Gastrocnemius medialis (tissue), 4 donors: Measurements from ENCODE around the gene UNC13D. TPM values are rescaled to one million over a fixed set of nuclear protein-coding genes. Genes with fewer than 3 reads are reported as not detected.

Experiments used
- ATAC-seq, 2 donors: fragments of 150-250 bp; one replicate each; pipeline ENCODE4 v1.9.1; 2016
- DNase-seq, 2 donors: peaks; one replicate each; pipeline ENCODE4 v3.0.0-alpha.2; 2019
- H3K27ac ChIP-seq, 4 donors: fragments of 200-600 bp; sonication (generic); 1 replicate in 1 of 4; 2 replicates in 3 of 4; pipeline ENCODE4 v1.5.1; 2016 to 2018; ENCODE audit warnings: mild to moderate bottlenecking in 2 of 4, moderate library complexity in 1 of 4
- H3K27me3 ChIP-seq, 3 donors: fragments of 200-600 bp; sonication (generic) in 2 of 3; 1 replicate in 1 of 3; 2 replicates in 2 of 3; pipeline versions ENCODE4 v1.5.1 to v1.6.0; 2016 to 2019; ENCODE audit warnings: mild to moderate bottlenecking in 1 of 3, moderate library complexity in 1 of 3
- H3K36me3 ChIP-seq, 2 donors: fragments of 200-600 bp; sonication (generic) in 1 of 2; one replicate each; pipeline ENCODE4 v1.5.1; 2017 to 2018
- H3K4me1 ChIP-seq, 2 donors: fragments of 200-600 bp; sonication (generic) in 1 of 2; one replicate each; pipeline ENCODE4 v1.5.1; 2016 to 2017; ENCODE audit warnings: mild to moderate bottlenecking in 2 of 2
- H3K4me3 ChIP-seq, 4 donors: fragments of 200-600 bp; sonication (generic) in 3 of 4; 1 replicate in 1 of 4; 2 replicates in 3 of 4; pipeline ENCODE4 v1.5.1; 2016 to 2019; ENCODE audit warnings: mild to moderate bottlenecking in 2 of 4
- H3K9me3 ChIP-seq, 3 donors: fragments of 200-600 bp; sonication (generic) in 2 of 3; 1 replicate in 1 of 3; 2 replicates in 2 of 3; pipeline ENCODE4 v1.5.1; 2016 to 2019
- CTCF ChIP-seq, 5 experiments: fragments of 450-650 bp in 3 of 5; fragments of 200-600 bp in 2 of 5; sonication (generic) in 2 of 5; IDR thresholded peaks in 4 of 5; conservative IDR thresholded peaks in 1 of 5; 1 replicate in 4 of 5; 2 replicates in 1 of 5; pipeline ENCODE4 v1.5.1; 2016 to 2019; ENCODE audit warnings: antibody characterized with exemption in 5 of 5, mild to moderate bottlenecking in 3 of 5, moderate library complexity in 3 of 5
- POLR2A ChIP-seq, 2 donors: fragments of 450-650 bp; IDR thresholded peaks; one replicate each; pipeline ENCODE4 v1.6.1; 2017; ENCODE audit warnings: antibody characterized with exemption in 2 of 2, mild to moderate bottlenecking in 2 of 2, moderate library complexity in 2 of 2
- in situ Hi-C, 4 donors: fragments of 200-750 bp; cut with MboI; loops; one replicate each; pipeline versions ENCODE4 v1.15.0 to v1.8.0; 2017; ENCODE audit warnings: low sequenced_read_pairs in 4 of 4
- intact Hi-C: fragments of 100-400 bp; cut with DNase I; formaldehyde crosslinking; loops from one replicate; pipeline ENCODE4 v1.15.1; 2023; ENCODE audit warnings: low total_unique reads
- total RNA-seq, 4 donors: library from RNA; depleted of rRNA; stranded (reverse); fragments of >200 nt; gene quantifications; one replicate each; pipeline versions ENCODE4 v1.1.0 to v1.2.3, GENCODE V29; 2016

The UNC13D gene
- total RNA-seq, 4 donors from 2014 or later = 1.3 to 9.4 (median 4.6) TPM

DNA sequence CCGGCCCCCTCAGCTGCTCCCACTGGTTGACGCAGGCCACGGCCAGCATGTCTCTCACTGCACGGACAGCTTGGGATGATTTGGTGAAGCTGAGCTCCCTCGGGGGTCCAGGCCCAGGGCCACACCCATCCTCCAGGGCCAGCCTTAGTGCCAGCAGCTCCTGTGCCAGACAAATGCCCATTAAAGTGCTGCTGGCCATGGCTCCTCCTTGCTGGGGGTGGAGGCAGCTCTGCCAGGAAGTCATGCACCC is 31.7 kb upstream of the UNC13D start:
- intact Hi-C loops = no loop called here
- Histone ChIP-seq H3K4me3 (peak overlapping the region in 3 of 4 donors; percentile 56 to 71 (median 69)), H3K27me3 (no peaks in the 10 kb centered on the region), H3K36me3 (no peaks in the 10 kb centered on the region), H3K9me3 (no peaks in the 10 kb centered on the region), H3K4me1 (peaks cover 43 to 44% of the 10 kb centered on the region in 2 donors), H3K27ac (peak overlapping the region; percentile 79 to 92 (median 86))
- DNase-seq (no peak), ATAC-seq (no peak)
- TF ChIP-seq CTCF (IDR thresholded peaks at IDR 0.05 in 4 of 5, conservative IDR thresholded peaks at IDR 0.05 in 1 of 5) = no peak
- TF ChIP-seq POLR2A (IDR thresholded peaks at IDR 0.05) = no peak
- in situ Hi-C loops = loop anchor here in 1 of 4 donors (25.0 kb wide), 1 partner anchor 114 kb away; the partner anchor contains the start of gene GALK1

GRCh38 chr17:75875182-75875939 is 31.2 kb upstream of the UNC13D start:
- Histone ChIP-seq H3K9me3 (no peaks in the 10 kb centered on the region), H3K27me3 (no peaks in the 10 kb centered on the region), H3K27ac (peak overlapping the region; percentile 79 to 92 (median 86)), H3K4me3 (peak overlapping the region in 2 of 4 donors; percentile 56 to 71), H3K36me3 (no peaks in the 10 kb centered on the region), H3K4me1 (peaks cover 43 to 44% of the 10 kb centered on the region in 2 donors)
- DNase-seq (no peak), ATAC-seq (no peak)
- intact Hi-C loops (no loop called here), in situ Hi-C loops (loop anchor here in 1 of 4 donors (25.0 kb wide), 1 partner anchor 113 kb away; the partner anchor contains the start of gene GALK1)
- no peak for TF ChIP-seq CTCF (IDR thresholded peaks at IDR 0.05 in 4 of 5, conservative IDR thresholded peaks at IDR 0.05 in 1 of 5)
- no peak for TF ChIP-seq POLR2A (IDR thresholded peaks at IDR 0.05)

DNA sequence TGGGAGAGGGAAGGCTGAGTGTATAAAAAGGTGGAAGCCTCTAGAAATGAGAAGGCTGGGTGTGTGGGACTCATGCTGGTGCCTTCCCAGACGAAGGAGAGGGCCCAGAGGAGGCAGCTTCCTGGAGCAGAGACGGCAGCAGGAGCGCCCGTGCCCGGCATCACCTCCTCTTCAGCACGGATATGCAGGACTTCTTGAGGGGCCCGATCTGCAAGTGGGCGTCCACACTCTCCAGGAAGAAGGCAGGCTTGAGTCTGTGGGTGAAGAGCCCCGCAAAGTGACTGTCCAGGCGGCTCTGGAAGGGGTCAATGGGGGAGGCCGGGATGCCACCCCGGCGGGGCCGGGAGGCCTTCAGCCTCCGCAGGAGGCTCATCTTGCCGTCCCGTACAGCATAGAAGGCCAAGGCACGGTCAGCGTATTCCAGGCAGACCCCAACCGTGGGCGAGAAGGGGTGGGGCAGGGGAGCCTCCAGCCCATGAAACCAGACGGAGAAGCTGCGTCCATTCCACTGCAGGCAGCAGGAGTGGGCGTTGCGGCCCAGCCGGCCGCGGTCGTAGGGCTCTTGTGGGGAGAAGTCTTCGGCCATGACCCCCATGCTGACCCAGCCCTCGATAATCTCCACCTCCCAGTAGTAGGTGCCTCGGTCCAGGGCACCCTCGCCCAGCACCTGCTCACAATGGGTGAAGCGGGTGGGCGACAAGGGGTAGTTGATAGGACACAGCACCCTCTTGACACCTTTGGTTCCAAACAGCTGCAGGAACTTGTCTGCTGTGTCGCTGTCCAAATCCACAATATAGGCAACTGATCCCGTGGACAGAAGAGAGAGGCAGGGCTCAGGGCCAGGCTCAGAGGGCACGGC is 30.3 kb upstream of the UNC13D start:
- ATAC-seq (no peak), DNase-seq (no peak)
- in situ Hi-C loops = loop anchor here in 1 of 4 donors (25.0 kb wide), 1 partner anchor 112 kb away; the partner anchor contains the start of gene GALK1
- H3K36me3 ChIP-seq = no peaks in the 10 kb centered on the region
- intact Hi-C loops = no loop called here
- peaks cover 44 to 49% of the 10 kb centered on the region in 2 donors for H3K4me1 ChIP-seq
- H3K4me3 ChIP-seq = no peak overlapping the region
- H3K27ac ChIP-seq = peak overlapping the region; percentile 79 to 92 (median 86)
- no peaks in the 10 kb centered on the region for H3K9me3 ChIP-seq
- H3K27me3 ChIP-seq = no peaks in the 10 kb centered on the region
- TF ChIP-seq CTCF (IDR thresholded peaks at IDR 0.05 in 4 of 5, conservative IDR thresholded peaks at IDR 0.05 in 1 of 5) (no peak), POLR2A (IDR thresholded peaks at IDR 0.05) (no peak)

DNA sequence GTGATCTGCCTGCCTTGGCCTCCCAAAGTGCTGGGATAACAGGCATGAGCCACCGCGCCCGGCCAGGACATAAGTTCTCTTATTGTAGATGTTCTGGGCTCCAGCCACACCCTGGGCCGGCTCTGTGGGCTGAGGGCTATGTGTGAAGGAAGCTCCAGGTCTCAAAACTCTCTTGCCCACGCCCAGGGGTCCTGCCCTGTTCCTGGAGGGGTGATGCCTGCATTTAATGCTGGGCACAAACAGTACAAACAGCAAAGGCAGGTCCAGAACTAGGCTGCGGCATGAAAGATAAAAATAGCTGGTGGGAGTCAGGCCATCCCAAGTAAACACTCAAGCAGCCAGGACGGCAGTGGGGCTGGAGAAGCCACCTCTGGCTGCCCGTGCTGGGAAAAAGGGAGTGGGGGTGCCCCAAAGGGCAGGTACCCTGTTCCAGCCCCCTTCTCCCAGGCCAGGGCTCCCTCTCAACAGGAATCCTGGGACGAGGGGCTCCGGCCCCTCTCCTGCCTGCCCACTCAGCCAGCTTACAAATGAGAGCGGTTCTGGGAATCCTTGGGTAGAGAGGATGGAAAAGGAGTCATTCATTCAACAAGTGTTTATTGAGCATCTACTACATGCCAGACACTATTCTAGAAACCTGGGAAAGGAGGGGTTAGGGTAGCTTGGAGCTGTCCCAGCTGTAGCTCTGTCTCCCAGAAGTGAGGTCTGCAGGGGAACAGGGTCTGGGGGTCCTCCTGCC is 29.6 kb upstream of the UNC13D start:
- DNase-seq = peak in 1 of 2 donors; percentile 44
- H3K9me3 ChIP-seq = no peaks in the 10 kb centered on the region
- peaks cover 50% of the 10 kb centered on the region in 2 donors for H3K4me1 ChIP-seq
- in situ Hi-C loops (no loop called here), intact Hi-C loops (no loop called here)
- H3K4me3 ChIP-seq = no peak overlapping the region
- H3K36me3 ChIP-seq = no peaks in the 10 kb centered on the region
- no peak for ATAC-seq
- no peaks in the 10 kb centered on the region for H3K27me3 ChIP-seq
- TF ChIP-seq CTCF (IDR thresholded peaks at IDR 0.05 in 4 of 5, conservative IDR thresholded peaks at IDR 0.05 in 1 of 5) (no peak), POLR2A (IDR thresholded peaks at IDR 0.05) (no peak)
- peak overlapping the region; percentile 79 to 92 (median 86) for H3K27ac ChIP-seq
